Urothelium cell line (cell line): ENCODE data around the gene MATN1.

Experiments
- DNase-seq: peaks from one replicate; pipeline ENCODE4 v3.0.0; 2011; ENCODE audit warnings: low spot score, mixed read lengths
- FAIRE-seq: peaks from 2 replicates; lab custom pipeline; 2011; peaks lifted over from hg19 to GRCh38; lab: Jason Lieb, UNC

The MATN1 gene

GRCh38 chr1:30665216-30666010 is 58.0 kb downstream of the MATN1 start:
- FAIRE-seq, result no peak

GRCh38 chr1:30664103-30664755 is 59.2 kb downstream of the MATN1 start:
- DNase-seq (no peak), FAIRE-seq (no peak)

More at GRCh38 chr1:30665216-30666010, 58.0 kb downstream of the MATN1 start:
- no peak for DNase-seq

GRCh38 chr1:30663596-30664091 is 59.7 kb downstream of the MATN1 start:
- no peak for DNase-seq
- no peak for FAIRE-seq

- FAIRE-seq, result no peak
- no peak for DNase-seq
These were observed 61.0 kb downstream of the MATN1 start for GRCh38 chr1:30662291-30662840.

GRCh38 chr1:30661311-30661710 is 62.1 kb downstream of the MATN1 start:
- no peak for FAIRE-seq

More at GRCh38 chr1:30661311-30661710, 62.1 kb downstream of the MATN1 start:
- DNase-seq, result no peak
